Measurements from ENCODE around the gene ASF1B. TPM values are rescaled to one million over a fixed set of nuclear protein-coding genes. Genes with fewer than 3 reads are reported as not detected.

The ASF1B gene
- total RNA-seq, 2 donors from 2014 or later: 37.8 to 47.8 TPM

Other genes with a start within 250 kb of the ASF1B start
- 1 to 10 TPM; 4.4 to 7.4 TPM for gene BRME1, start 230.5 kb downstream of the ASF1B start, total RNA-seq
- gene CC2D1A, start 230.4 kb downstream of the ASF1B start, total RNA-seq: 10 to 100 TPM; 45.1 to 55.9 TPM
- gene PODNL1, start 198.2 kb downstream of the ASF1B start, total RNA-seq: under 1 TPM in 1 of 2 donors, not detected in 1; 0.29 TPM
- gene DCAF15, start 184.1 kb downstream of the ASF1B start, total RNA-seq: 10 to 100 TPM; 62.4 to 72.9 TPM
- gene RFX1, start 130.3 kb downstream of the ASF1B start, total RNA-seq: 10 to 100 TPM; 17.1 to 24.3 TPM
- not detected for gene RLN3, start 108.4 kb downstream of the ASF1B start, total RNA-seq
- gene IL27RA, start 104.8 kb downstream of the ASF1B start, total RNA-seq: 10 to 100 TPM; 10.3 to 10.8 TPM
- 1 to 10 TPM; 1.3 to 4.9 TPM for gene PALM3, start 74.5 kb downstream of the ASF1B start, total RNA-seq
- 1 to 10 TPM in 1 of 2 donors, under 1 TPM in 1; 0.73 to 1.4 TPM for gene MISP3, start 63.8 kb downstream of the ASF1B start, total RNA-seq
- 1 to 10 TPM in 1 of 2 donors, under 1 TPM in 1; 0.73 to 1.1 TPM for gene C19orf67, start 50.8 kb downstream of the ASF1B start, total RNA-seq
- 100 to 1,000 TPM in 1 of 2 donors, 10 to 100 TPM in 1; 94.2 to 126 TPM for gene SAMD1, start 45.8 kb downstream of the ASF1B start, total RNA-seq
- 10 to 100 TPM; 62.1 to 73.8 TPM for gene PRKACA, start 18.8 kb downstream of the ASF1B start, total RNA-seq
- 10 to 100 TPM; 70.8 to 82.6 TPM for gene ADGRL1, start 69.6 kb upstream of the ASF1B start, total RNA-seq
- 1 to 10 TPM in 1 of 2 donors, under 1 TPM in 1; 0.60 to 1.2 TPM for gene ADGRE5, start 244.9 kb upstream of the ASF1B start, total RNA-seq